PFSK-1 (cell line): ENCODE data around the gene NUP62.

Source experiments
- POLR2AphosphoS5 ChIP-seq: IDR thresholded peaks from 2 replicates; pipeline ENCODE4 v1.6.1; 2012; ENCODE audit warnings: low read depth, mild to moderate bottlenecking, control low read depth, low read length, moderate library complexity
- TAF1 ChIP-seq: IDR thresholded peaks from 2 replicates; pipeline ENCODE4 v1.6.1; 2012; ENCODE audit warnings: low read length, control low read depth, borderline replicate concordance; ENCODE audit not compliant: insufficient read depth

- no peak for TF ChIP-seq TAF1
- no peak for TF ChIP-seq POLR2AphosphoS5
These were observed 3.8 kb downstream of the NUP62 start for GRCh38 chr19:49925486-49925885.
